Nephron progenitor cell (in vitro differentiated cells): ENCODE data around the gene EEFSEC.

Experiments
- DNase-seq: peaks from one replicate; pipeline ENCODE4 v3.0.0; 2021
- H3K27ac Mint-ChIP-seq: 2 replicates; pipeline ENCODE4 v1.8.0; 2021; ENCODE audit warnings: mild to moderate bottlenecking, moderate library complexity, mixed read lengths
- H3K27me3 Mint-ChIP-seq: 2 replicates; pipeline ENCODE4 v1.8.0; 2021; ENCODE audit warnings: mild to moderate bottlenecking, low read depth, mixed read lengths; ENCODE audit not compliant: poor library complexity
- H3K36me3 Mint-ChIP-seq: 2 replicates; pipeline ENCODE4 v1.8.0; 2021; ENCODE audit warnings: low read depth, mixed read lengths
- H3K4me1 Mint-ChIP-seq: 2 replicates; pipeline ENCODE4 v1.8.0; 2021; ENCODE audit warnings: mixed read lengths
- H3K4me3 Mint-ChIP-seq: 2 replicates; pipeline ENCODE4 v1.8.0; 2021; ENCODE audit warnings: mild to moderate bottlenecking, moderate library complexity, mixed read lengths
- H3K9me3 Mint-ChIP-seq: 2 replicates; pipeline ENCODE4 v1.8.0; 2021; ENCODE audit warnings: mild to moderate bottlenecking, moderate library complexity, mixed read lengths
- TF ChIP-seq, protein P1 (sequence below): fragments of 200-600 bp; sonication (generic); IDR thresholded peaks from 2 replicates; pipeline ENCODE4 v1.5.0; 2021; ENCODE audit warnings: antibody characterized with exemption

The EEFSEC gene

DNA sequence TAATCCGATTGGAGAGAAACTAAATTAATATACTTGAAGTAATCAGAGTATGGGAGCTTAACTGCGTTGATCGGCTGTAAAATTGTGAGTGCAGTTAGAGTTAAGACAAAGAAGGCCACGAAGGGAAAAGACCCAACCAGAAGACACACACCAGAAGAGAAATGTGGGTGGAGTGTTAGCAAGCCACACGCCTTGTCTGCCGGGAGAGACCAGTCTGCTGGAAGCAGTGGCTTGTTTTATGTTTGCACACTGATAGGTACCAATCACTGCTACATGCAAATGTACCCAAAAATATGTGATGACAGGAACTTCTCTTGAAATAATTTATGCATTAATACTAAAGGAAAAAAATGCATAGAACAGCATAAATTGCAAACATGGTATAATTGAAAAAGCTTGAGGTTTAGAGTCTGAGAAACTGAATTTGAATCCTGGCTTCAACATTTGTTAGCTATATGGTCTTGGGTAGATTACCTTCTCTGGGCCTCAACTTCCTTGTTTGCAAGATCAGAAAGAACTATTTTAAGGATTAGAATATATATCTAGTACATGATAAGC, 23.1 kb downstream of the EEFSEC start:
- H3K4me1 Mint-ChIP-seq = peaks cover 49% of the 10 kb centered on the region

DNA sequence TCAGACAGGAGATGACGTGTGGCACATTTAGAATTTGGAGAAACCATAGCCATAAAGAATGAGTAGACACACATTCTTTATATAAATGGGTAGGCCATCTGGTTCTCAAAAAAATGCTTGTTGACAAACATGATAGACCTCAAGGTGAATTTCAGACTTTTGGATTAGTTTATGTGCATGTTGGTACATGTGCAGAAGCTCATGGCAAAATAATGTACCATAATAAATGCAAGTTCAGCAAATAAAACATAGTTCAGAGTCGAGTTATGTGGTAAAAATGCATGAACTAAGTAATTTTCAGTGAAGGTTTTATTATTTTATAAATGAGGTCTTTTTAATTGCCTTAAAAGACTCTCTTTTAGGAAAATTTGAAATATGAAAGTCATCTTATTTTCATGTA, 24.6 kb downstream of the EEFSEC start:
- Mint-ChIP-seq H3K9me3 (no peaks in the 10 kb centered on the region), H3K4me1 (peaks cover 48% of the 10 kb centered on the region), H3K36me3 (no peaks in the 10 kb centered on the region), H3K27me3 (no peaks in the 10 kb centered on the region), H3K27ac (no peak overlapping the region), H3K4me3 (no peak overlapping the region)
- TF ChIP-seq, protein P1, sequence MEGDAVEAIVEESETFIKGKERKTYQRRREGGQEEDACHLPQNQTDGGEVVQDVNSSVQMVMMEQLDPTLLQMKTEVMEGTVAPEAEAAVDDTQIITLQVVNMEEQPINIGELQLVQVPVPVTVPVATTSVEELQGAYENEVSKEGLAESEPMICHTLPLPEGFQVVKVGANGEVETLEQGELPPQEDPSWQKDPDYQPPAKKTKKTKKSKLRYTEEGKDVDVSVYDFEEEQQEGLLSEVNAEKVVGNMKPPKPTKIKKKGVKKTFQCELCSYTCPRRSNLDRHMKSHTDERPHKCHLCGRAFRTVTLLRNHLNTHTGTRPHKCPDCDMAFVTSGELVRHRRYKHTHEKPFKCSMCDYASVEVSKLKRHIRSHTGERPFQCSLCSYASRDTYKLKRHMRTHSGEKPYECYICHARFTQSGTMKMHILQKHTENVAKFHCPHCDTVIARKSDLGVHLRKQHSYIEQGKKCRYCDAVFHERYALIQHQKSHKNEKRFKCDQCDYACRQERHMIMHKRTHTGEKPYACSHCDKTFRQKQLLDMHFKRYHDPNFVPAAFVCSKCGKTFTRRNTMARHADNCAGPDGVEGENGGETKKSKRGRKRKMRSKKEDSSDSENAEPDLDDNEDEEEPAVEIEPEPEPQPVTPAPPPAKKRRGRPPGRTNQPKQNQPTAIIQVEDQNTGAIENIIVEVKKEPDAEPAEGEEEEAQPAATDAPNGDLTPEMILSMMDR = no peak
- DNase-seq = no peak

More for the DNA sequence above, 23.1 kb downstream of the EEFSEC start:
- peaks cover 3% of the 10 kb centered on the region for H3K27me3 Mint-ChIP-seq
- H3K27ac Mint-ChIP-seq = no peak overlapping the region
- TF ChIP-seq, protein P1 = no peak
- DNase-seq = no peak
- H3K9me3 Mint-ChIP-seq = no peaks in the 10 kb centered on the region
- H3K36me3 Mint-ChIP-seq = no peaks in the 10 kb centered on the region
- H3K4me3 Mint-ChIP-seq = no peak overlapping the region

DNA sequence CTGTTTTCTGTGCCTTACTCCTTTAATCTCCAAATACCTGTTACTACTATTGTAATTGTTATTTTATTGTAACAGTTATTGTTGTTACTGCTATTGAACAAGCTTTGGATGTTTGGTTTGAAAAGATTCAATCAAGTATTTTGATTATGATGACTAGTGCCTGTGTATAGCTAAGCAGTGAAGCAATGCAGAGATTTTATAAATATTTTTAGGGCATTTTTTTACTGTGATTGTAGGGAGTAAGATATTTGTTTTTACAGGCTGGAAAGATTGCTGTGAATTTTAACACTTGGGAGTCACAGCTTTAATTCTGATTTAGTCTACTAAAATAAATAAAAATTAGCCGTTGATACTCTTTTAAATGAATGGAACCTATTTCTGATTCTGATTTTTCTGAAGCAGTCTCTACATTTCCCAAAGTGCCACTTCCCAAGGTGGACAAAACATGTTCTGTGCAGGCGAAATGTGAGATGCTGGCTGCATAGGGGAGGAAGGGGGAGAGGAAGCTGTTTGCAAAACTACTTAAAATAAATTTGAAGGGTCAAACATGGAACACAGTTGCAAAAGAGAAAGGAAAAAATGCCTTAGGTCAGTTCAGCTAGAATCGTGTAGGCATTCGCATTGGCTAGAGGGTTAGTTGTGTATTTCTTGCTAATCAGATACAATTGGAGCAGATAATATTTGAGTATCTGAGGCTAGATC, 25.7 kb downstream of the EEFSEC start:
- Mint-ChIP-seq H3K27me3 (no peaks in the 10 kb centered on the region), H3K36me3 (no peaks in the 10 kb centered on the region), H3K27ac (no peak overlapping the region), H3K4me3 (peak overlapping the region; percentile 53), H3K4me1 (peaks cover 38% of the 10 kb centered on the region), H3K9me3 (no peaks in the 10 kb centered on the region)
- TF ChIP-seq, protein P1 = no peak
- DNase-seq = no peak

DNA sequence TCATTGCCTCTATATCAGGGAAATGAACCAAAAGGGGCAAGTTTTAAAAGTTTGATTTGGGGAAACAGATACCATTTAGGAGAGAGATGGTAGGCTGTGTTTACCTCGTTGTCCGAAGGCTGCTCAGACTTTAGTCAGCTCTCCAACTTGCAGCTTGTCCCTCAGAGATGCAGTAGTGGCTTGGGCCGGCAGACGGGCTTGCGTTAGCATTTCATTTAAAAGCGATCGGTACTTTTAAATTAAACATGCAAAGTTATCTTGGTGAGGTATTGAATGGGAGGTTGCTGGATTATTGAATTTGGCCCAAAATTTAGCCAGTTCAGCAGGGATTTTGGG, 26.2 kb downstream of the EEFSEC start:
- Mint-ChIP-seq H3K4me1 (peaks cover 33% of the 10 kb centered on the region), H3K27ac (no peak overlapping the region), H3K36me3 (peaks cover 1% of the 10 kb centered on the region), H3K4me3 (no peak overlapping the region), H3K27me3 (no peaks in the 10 kb centered on the region), H3K9me3 (no peaks in the 10 kb centered on the region)
- TF ChIP-seq, protein P1 = no peak
- no peak for DNase-seq

DNA sequence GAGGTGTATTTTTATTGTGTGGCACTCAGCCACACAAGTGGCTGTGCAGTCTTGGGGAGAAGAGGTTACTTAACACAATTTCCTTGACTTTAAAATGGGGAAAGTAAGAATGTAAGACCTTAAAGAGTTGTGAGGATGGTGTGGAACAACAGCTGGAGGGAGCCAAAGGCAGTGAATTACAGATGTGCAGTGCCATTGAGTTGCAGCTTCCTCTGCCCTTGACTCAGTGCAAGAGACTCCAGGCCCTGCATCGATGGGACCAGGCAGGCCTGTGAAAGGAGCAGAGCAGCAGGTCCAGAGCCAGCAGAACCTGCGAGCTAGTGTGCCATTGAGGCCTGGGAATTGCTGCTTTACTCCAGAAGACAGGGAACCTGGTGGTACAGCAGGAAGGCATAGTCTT, 27.2 kb downstream of the EEFSEC start:
- Mint-ChIP-seq H3K9me3 (peaks cover 2% of the 10 kb centered on the region), H3K4me1 (peaks cover 23% of the 10 kb centered on the region), H3K27me3 (no peaks in the 10 kb centered on the region), H3K4me3 (no peak overlapping the region), H3K36me3 (peaks cover 5% of the 10 kb centered on the region), H3K27ac (no peak overlapping the region)
- TF ChIP-seq, protein P1 = no peak
- DNase-seq = no peak

DNA sequence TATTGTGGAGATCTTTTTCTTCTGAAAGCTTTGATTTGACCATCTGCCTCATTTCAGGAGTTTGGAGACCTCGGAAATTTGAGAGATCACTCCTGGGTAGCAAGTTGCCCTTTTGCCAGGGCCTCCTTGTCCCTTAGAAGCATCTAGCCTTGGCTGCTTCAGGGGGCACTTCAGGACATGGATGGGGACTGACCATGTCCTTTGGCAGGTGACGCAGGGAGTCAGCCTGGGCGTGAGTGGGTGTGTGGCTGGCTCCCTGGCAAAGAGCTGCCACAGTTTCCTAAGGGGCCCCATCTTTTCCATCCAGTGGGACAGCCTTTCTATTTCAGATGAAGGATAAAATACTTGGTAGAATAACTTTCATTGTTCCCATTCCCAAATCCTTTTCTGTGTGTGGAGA, 27.6 kb downstream of the EEFSEC start:
- H3K4me1 Mint-ChIP-seq = peaks cover 21% of the 10 kb centered on the region
- TF ChIP-seq, protein P1 = no peak
- H3K36me3 Mint-ChIP-seq = peaks cover 5% of the 10 kb centered on the region
- DNase-seq = no peak
- peaks cover 5% of the 10 kb centered on the region for H3K9me3 Mint-ChIP-seq
- no peak overlapping the region for H3K27ac Mint-ChIP-seq
- H3K27me3 Mint-ChIP-seq = no peaks in the 10 kb centered on the region
- H3K4me3 Mint-ChIP-seq = no peak overlapping the region
